Sigmoid colon (tissue), 4 donors: ENCODE results near the gene PTPN6.

ENCODE experiments used
- EP300 ChIP-seq, 4 donors: sonication (generic); formaldehyde crosslinking; IDR thresholded peaks; one replicate each; pipeline ENCODE4 v1.6.1; 2017; ENCODE audit warnings: antibody characterized with exemption in 4 of 4
- POLR2A ChIP-seq, 2 donors: fragments of 450-650 bp; IDR thresholded peaks; one replicate each; pipeline ENCODE4 v1.6.1; 2016; ENCODE audit warnings: antibody characterized with exemption in 2 of 2, mild to moderate bottlenecking in 2 of 2, moderate library complexity in 2 of 2
- POLR2AphosphoS5 ChIP-seq, 4 donors: sonication (generic); formaldehyde crosslinking; IDR thresholded peaks; one replicate each; pipeline ENCODE4 v1.6.1; 2017; ENCODE audit warnings: antibody characterized with exemption in 4 of 4
- TF ChIP-seq, protein P1 (sequence below), 4 experiments: fragments of 450-650 bp in 3 of 4; fragments of 200-600 bp in 1 of 4; IDR thresholded peaks; one replicate each; pipeline ENCODE4 v1.5.1; 2016 to 2019; ENCODE audit warnings: antibody characterized with exemption in 4 of 4, mild to moderate bottlenecking in 3 of 4, moderate library complexity in 2 of 4

DNA sequence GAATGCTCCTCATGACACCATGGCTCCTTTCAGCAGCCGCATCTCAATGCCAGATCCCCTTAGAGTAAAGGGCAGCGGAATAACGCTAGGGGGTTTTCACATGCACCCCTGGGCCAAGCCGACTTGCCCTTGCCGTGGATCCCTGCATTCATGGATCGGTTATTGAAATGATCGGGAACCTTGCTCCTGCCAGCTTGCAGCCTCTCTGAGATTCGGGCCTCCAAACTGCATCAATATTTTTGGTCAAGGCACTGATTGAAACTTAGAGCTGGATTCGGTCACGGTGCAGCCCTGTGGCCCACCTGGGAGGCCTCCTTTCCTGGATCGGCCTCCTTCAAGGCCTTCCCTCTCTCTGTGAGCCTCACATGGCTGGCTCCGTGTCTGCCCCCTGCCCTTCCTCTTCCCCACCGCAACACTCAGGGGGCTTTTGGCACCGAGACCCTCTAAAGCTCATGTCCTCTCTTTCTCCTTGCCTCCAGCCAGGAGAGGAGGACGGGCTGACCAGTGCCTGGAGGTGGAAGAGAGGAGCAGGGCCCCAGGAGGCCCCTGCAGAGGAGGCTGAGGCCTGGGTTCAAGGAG is 1.8 kb downstream of the PTPN6 start:
- TF ChIP-seq, protein P1, sequence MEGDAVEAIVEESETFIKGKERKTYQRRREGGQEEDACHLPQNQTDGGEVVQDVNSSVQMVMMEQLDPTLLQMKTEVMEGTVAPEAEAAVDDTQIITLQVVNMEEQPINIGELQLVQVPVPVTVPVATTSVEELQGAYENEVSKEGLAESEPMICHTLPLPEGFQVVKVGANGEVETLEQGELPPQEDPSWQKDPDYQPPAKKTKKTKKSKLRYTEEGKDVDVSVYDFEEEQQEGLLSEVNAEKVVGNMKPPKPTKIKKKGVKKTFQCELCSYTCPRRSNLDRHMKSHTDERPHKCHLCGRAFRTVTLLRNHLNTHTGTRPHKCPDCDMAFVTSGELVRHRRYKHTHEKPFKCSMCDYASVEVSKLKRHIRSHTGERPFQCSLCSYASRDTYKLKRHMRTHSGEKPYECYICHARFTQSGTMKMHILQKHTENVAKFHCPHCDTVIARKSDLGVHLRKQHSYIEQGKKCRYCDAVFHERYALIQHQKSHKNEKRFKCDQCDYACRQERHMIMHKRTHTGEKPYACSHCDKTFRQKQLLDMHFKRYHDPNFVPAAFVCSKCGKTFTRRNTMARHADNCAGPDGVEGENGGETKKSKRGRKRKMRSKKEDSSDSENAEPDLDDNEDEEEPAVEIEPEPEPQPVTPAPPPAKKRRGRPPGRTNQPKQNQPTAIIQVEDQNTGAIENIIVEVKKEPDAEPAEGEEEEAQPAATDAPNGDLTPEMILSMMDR (IDR thresholded peaks at IDR 0.05): no peak
- no peak for TF ChIP-seq POLR2AphosphoS5 (IDR thresholded peaks at IDR 0.05)
- TF ChIP-seq POLR2A (IDR thresholded peaks at IDR 0.05): no peak
- TF ChIP-seq EP300 (IDR thresholded peaks at IDR 0.05): no peak
